HepG2 (cell line): Measurements from ENCODE around the gene BARX1. TPM values are rescaled to one million over a fixed set of nuclear protein-coding genes. Genes with fewer than 3 reads are reported as not detected.

Source experiments
- ATAC-seq: fragments of 200-7000 bp; cut with Tn5 transposase; 3 replicates; pipeline ENCODE4 v1.9.1; 2020; ENCODE audit warnings: mild to moderate bottlenecking, moderate library complexity
- BruUV-seq: library from RNA; stranded (reverse); fragments of 400-500 nt; replicated peaks from 2 replicates; lab custom pipeline; 2021; lab: Mats Ljungman, UMichigan
- CTCF ChIA-PET: fragments of 300-600 bp; formaldehyde crosslinking; extraction: SDS; loops from one replicate; lab custom pipeline; 2021; ENCODE audit warnings: low total read pairs, inconsistent platforms, low intra/inter-chr PET ratio; lab: Yijun Ruan, JAX
- POLR2A ChIA-PET: fragments of 350-600 bp; sonication (Branson Sonifier 250); formaldehyde crosslinking; loops from one replicate; lab custom pipeline; 2020; ENCODE audit warnings: antibody characterized with exemption, inconsistent platforms; lab: Yijun Ruan, JAX
- DNase-seq: peaks from one replicate; pipeline ENCODE4 v3.0.0-alpha.2; 2015; ENCODE audit warnings: low spot score
- FAIRE-seq: peaks from 3 replicates; lab custom pipeline; 2011; peaks lifted over from hg19 to GRCh38; lab: Jason Lieb, UNC
- H2AFZ ChIP-seq: one replicate; pipeline ENCODE4 v1.6.1; 2011; ENCODE audit warnings: low read length, inconsistent platforms
- H3K27ac ChIP-seq: fragments of 300-600 bp; 3 replicates; pipeline ENCODE4 v1.8.0; 2011; ENCODE audit warnings: mixed run types, mild to moderate bottlenecking, mixed read lengths, low read length, inconsistent platforms; ENCODE audit not compliant: insufficient read depth; ENCODE audit errors: extremely low read length
- H3K27me3 ChIP-seq, 2 experiments: fragments of 200-600 bp in 1 of 2; 2 replicates in 1 of 2; 3 replicates in 1 of 2; pipeline versions ENCODE4 v1.6.0 to v1.8.0; 2011; ENCODE audit warnings: low read length in 2 of 2, mild to moderate bottlenecking in 2 of 2, moderate library complexity in 2 of 2, inconsistent platforms in 1 of 2; ENCODE audit not compliant: insufficient read depth in 2 of 2, control insufficient read depth in 1 of 2
- H3K36me3 ChIP-seq, 2 experiments: fragments of 200-600 bp in 1 of 2; replicated peaks in 1 of 2; 2 replicates in 1 of 2; 3 replicates in 1 of 2; pipeline versions ENCODE4 v1.5.1 to v1.8.0; 2011; ENCODE audit warnings: low read length in 2 of 2, inconsistent platforms in 1 of 2; ENCODE audit not compliant: insufficient read depth in 2 of 2, control insufficient read depth in 1 of 2
- H3K4me1 ChIP-seq: 2 replicates; pipeline ENCODE4 v1.5.1; 2012; ENCODE audit warnings: low read length, inconsistent platforms; ENCODE audit not compliant: insufficient read depth
- H3K4me2 ChIP-seq: 2 replicates; pipeline ENCODE4 v1.6.0; 2011; ENCODE audit warnings: low read depth, low read length, inconsistent platforms
- H3K4me3 ChIP-seq, 3 experiments: fragments of 200-600 bp in 1 of 3; sonication (generic), shearing (Covaris generic) in 1 of 3; replicated peaks in 1 of 3; 2 replicates each; pipeline ENCODE4 v1.5.1; 2011 to 2016; ENCODE audit warnings: low read length in 3 of 3, inconsistent platforms in 2 of 3, low read depth in 2 of 3, mild to moderate bottlenecking in 2 of 3, control low read depth in 1 of 3, mixed read lengths in 1 of 3; ENCODE audit not compliant: insufficient read depth in 1 of 3
- H3K79me2 ChIP-seq: one replicate; pipeline ENCODE4 v1.6.1; 2011; ENCODE audit warnings: low read length, inconsistent platforms; ENCODE audit not compliant: insufficient read depth
- H3K9ac ChIP-seq: 2 replicates; pipeline ENCODE4 v1.6.0; 2011; ENCODE audit warnings: mild to moderate bottlenecking, low read depth, low read length, inconsistent platforms; ENCODE audit not compliant: insufficient read depth
- H3K9me3 ChIP-seq: 2 replicates; pipeline ENCODE4 v1.5.1; 2012; ENCODE audit warnings: mild to moderate bottlenecking, low read length
- H4K20me1 ChIP-seq: 2 replicates; pipeline ENCODE4 v1.6.0; 2011; ENCODE audit warnings: inconsistent platforms, mild to moderate bottlenecking, low read length, moderate library complexity; ENCODE audit not compliant: insufficient read depth
- POLR2G ChIP-seq: fragments of 200-400 bp; formaldehyde crosslinking; IDR thresholded peaks from 2 replicates; pipeline ENCODE4 v1.6.1; 2018; ENCODE audit warnings: mild to moderate bottlenecking, low read depth, low read length, moderate library complexity
- RAD51 ChIP-seq: fragments of 450-650 bp; IDR thresholded peaks from 2 replicates; pipeline ENCODE4 v1.6.1; 2016; ENCODE audit warnings: borderline replicate concordance
- ZNF142 ChIP-seq: sonication (generic); formaldehyde crosslinking; IDR thresholded peaks from 2 replicates; pipeline ENCODE4 v1.4.0; 2020; ENCODE audit warnings: missing genetic modification reagents
- ZNF253 ChIP-seq: sonication (generic); formaldehyde crosslinking; IDR thresholded peaks from 2 replicates; pipeline ENCODE4 v1.8.0; 2022; ENCODE audit warnings: mild to moderate bottlenecking, missing genetic modification reagents, borderline replicate concordance
- ZNF263 ChIP-seq: sonication (generic); formaldehyde crosslinking; IDR thresholded peaks from 2 replicates; pipeline ENCODE4 v1.4.0; 2020; ENCODE audit warnings: missing genetic modification reagents
- ZNF282 ChIP-seq: fragments of 450-650 bp; IDR thresholded peaks from 2 replicates; pipeline ENCODE4 v1.6.1; 2018; ENCODE audit not compliant: partially characterized antibody
- ZNF317 ChIP-seq: sonication (generic); formaldehyde crosslinking; IDR thresholded peaks from 2 replicates; pipeline ENCODE4 v1.5.0; 2020; ENCODE audit warnings: mild to moderate bottlenecking, missing genetic modification reagents
- ZNF766 ChIP-seq: sonication (generic); formaldehyde crosslinking; IDR thresholded peaks from 2 replicates; pipeline ENCODE4 v1.5.0; 2020; ENCODE audit warnings: missing genetic modification reagents, borderline replicate concordance
- WGBS: methylation state at CpG from one replicate; pipeline ENCODE4 v1.1.6; 2017; ENCODE audit warnings: low lambda C conversion rate; 5-methylcytosine and 5-hydroxymethylcytosine counted together
- in situ Hi-C: cut with HindIII; loops from 2 replicates; pipeline ENCODE4 v1.10.0; 2017; ENCODE audit warnings: low pct_unique_long_range_greater_than_20kb; ENCODE audit not compliant: extremely low pct_ligation_motif_present
- intact Hi-C: fragments of 100-400 bp; cut with micrococcal nuclease; formaldehyde crosslinking; loops from one replicate; pipeline ENCODE4 v1.10.0; 2022; ENCODE audit not compliant: unreplicated experiment
- polyA plus RNA-seq, 8 experiments: library from polyadenylated mRNA; depleted of rRNA in 3 of 8; stranded (reverse) in 7 of 8; unstranded in 1 of 8; fragments of >200 nt; fragmentation: Illumina TruSeq in 4 of 8; extraction: Trizol in 4 of 8; gene quantifications; 2 replicates each; pipeline versions ENCODE4 v1.2.1 to v1.2.3, GENCODE V29; 2011 to 2016; ENCODE audit warnings: low read depth in 4 of 8, missing spikeins in 1 of 8, mixed read lengths in 1 of 8; ENCODE audit not compliant: insufficient read depth in 1 of 8
- total RNA-seq, 5 experiments: library from RNA; depleted of rRNA; stranded (reverse); fragments of >200 nt; fragmentation: Illumina TruSeq; extraction: Trizol; gene quantifications; 2 replicates each; pipeline ENCODE4 v1.2.3, GENCODE V29; 2016; ENCODE audit warnings: low read depth in 1 of 5
- TF ChIP-seq, protein P1 (sequence below): sonication (generic); formaldehyde crosslinking; IDR thresholded peaks from 2 replicates; pipeline ENCODE4 v1.4.0; 2020; ENCODE audit warnings: low read depth, missing genetic modification reagents
- TF ChIP-seq, protein P2 (sequence below): sonication (generic); formaldehyde crosslinking; IDR thresholded peaks from 2 replicates; pipeline ENCODE4 v1.8.1; 2023; ENCODE audit warnings: missing genetic modification reagents, inconsistent platforms, borderline replicate concordance
- TF ChIP-seq, protein P3 (sequence below): sonication (generic); formaldehyde crosslinking; IDR thresholded peaks from 2 replicates; pipeline ENCODE4 v1.4.0; 2020; ENCODE audit warnings: mild to moderate bottlenecking, low read depth, missing genetic modification reagents

Gene BARX1
- total and polyA plus RNA-seq, 2 of the 13 experiments (the other 11 are each of a cell fraction or from before 2014, with no cell fraction given): not detected

DNA sequence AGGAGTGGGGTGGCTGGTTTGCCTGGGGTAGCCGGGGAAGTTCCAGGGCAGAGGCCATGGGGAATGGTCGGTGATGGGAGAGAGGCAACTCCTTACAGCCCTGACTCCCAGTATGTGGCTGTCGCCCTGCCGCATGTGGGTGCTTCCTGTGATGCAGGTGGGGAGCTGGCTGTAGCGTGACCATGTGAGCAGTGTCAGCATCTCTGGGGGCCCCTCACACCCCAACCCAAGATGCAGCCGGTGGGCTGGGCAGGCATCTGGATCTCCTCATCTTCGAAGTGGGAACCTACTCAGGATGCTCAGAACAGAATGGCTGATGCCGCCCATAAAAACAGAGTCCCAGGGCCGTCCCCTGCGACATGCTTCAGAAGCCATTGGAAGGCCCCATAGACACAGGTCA, 45.0 kb downstream of the BARX1 start (continued):
- TF ChIP-seq, protein P1, sequence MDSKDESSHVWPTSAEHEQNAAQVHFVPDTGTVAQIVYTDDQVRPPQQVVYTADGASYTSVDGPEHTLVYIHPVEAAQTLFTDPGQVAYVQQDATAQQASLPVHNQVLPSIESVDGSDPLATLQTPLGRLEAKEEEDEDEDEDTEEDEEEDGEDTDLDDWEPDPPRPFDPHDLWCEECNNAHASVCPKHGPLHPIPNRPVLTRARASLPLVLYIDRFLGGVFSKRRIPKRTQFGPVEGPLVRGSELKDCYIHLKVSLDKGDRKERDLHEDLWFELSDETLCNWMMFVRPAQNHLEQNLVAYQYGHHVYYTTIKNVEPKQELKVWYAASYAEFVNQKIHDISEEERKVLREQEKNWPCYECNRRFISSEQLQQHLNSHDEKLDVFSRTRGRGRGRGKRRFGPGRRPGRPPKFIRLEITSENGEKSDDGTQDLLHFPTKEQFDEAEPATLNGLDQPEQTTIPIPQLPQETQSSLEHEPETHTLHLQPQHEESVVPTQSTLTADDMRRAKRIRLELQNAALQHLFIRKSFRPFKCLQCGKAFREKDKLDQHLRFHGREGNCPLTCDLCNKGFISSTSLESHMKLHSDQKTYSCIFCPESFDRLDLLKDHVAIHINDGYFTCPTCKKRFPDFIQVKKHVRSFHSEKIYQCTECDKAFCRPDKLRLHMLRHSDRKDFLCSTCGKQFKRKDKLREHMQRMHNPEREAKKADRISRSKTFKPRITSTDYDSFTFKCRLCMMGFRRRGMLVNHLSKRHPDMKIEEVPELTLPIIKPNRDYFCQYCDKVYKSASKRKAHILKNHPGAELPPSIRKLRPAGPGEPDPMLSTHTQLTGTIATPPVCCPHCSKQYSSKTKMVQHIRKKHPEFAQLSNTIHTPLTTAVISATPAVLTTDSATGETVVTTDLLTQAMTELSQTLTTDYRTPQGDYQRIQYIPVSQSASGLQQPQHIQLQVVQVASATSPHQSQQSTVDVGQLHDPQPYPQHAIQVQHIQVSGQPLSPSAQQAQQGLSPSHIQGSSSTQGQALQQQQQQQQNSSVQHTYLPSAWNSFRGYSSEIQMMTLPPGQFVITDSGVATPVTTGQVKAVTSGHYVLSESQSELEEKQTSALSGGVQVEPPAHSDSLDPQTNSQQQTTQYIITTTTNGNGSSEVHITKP (CRISPR knock-in tag): no peak
- TF ChIP-seq POLR2G (no peak), ZNF282 (no peak), ZNF253 (CRISPR knock-in tag) (no peak), RAD51 (no peak), ZNF317 (CRISPR knock-in tag) (no peak), ZNF263 (CRISPR knock-in tag) (no peak), ZNF766 (CRISPR knock-in tag) (no peak)
- TF ChIP-seq, protein P2, sequence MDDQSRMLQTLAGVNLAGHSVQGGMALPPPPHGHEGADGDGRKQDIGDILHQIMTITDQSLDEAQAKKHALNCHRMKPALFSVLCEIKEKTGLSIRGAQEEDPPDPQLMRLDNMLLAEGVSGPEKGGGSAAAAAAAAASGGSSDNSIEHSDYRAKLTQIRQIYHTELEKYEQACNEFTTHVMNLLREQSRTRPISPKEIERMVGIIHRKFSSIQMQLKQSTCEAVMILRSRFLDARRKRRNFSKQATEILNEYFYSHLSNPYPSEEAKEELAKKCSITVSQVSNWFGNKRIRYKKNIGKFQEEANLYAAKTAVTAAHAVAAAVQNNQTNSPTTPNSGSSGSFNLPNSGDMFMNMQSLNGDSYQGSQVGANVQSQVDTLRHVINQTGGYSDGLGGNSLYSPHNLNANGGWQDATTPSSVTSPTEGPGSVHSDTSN (CRISPR knock-in tag): no peak

DNA sequence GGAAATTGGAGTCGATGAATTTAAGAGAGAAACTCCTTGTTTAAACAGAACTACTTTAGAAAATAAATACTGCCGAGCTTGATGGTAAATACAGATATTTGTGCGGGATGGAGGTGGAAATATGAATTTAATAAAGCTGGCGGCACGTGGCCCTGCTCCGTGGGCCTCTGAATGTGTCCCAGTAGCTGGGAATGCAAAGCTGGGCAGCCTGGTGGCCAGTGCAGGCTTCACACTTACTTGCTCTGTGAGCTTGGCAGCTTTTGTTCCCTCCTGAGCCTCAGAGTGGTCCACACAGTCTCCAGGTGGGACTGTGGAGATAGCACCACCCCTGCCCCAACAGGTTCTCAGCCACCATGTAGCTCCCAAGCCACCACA, 45.9 kb downstream of the BARX1 start:
- ChIA-PET POLR2A (no interaction called here), CTCF (no interaction called here)
- intact Hi-C loops (no loop called here), in situ Hi-C loops (no loop called here)
- no peak overlapping the region for H3K9ac ChIP-seq
- DNase-seq (no peak), FAIRE-seq (no peak), ATAC-seq (no peak; the same call in 2 of the 3 replicates)
- no peak overlapping the region for H2AFZ ChIP-seq
- H3K9me3 ChIP-seq: no peaks in the 10 kb centered on the region
- no peak overlapping the region for H3K4me3 ChIP-seq
- H4K20me1 ChIP-seq: no peaks in the 10 kb centered on the region
- no peaks in the 10 kb centered on the region for H3K79me2 ChIP-seq
- H3K36me3 ChIP-seq: no peaks in the 10 kb centered on the region
- H3K4me1 ChIP-seq: no peaks in the 10 kb centered on the region
- BruUV-seq: no TSS peak
- WGBS: 29% methylated on average over 6 of the region's 6 CpGs
- H3K4me2 ChIP-seq: no peak overlapping the region
- H3K27me3 ChIP-seq: peaks cover 5 to 26% of the 10 kb centered on the region in 2 experiments; a peak in 3 of 5 replicates
- no peak overlapping the region for H3K27ac ChIP-seq
- TF ChIP-seq, protein P3, sequence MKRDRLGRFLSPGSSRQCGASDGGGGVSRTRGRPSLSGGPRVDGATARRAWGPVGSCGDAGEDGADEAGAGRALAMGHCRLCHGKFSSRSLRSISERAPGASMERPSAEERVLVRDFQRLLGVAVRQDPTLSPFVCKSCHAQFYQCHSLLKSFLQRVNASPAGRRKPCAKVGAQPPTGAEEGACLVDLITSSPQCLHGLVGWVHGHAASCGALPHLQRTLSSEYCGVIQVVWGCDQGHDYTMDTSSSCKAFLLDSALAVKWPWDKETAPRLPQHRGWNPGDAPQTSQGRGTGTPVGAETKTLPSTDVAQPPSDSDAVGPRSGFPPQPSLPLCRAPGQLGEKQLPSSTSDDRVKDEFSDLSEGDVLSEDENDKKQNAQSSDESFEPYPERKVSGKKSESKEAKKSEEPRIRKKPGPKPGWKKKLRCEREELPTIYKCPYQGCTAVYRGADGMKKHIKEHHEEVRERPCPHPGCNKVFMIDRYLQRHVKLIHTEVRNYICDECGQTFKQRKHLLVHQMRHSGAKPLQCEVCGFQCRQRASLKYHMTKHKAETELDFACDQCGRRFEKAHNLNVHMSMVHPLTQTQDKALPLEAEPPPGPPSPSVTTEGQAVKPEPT: no peak
- TF ChIP-seq ZNF142 (CRISPR knock-in tag): no peak
